ENCODE results near the gene WNT1.
A peak's percentile ranks its signal among the peaks of the same experiment; 100 is the strongest.

WNT1 gene

DNA sequence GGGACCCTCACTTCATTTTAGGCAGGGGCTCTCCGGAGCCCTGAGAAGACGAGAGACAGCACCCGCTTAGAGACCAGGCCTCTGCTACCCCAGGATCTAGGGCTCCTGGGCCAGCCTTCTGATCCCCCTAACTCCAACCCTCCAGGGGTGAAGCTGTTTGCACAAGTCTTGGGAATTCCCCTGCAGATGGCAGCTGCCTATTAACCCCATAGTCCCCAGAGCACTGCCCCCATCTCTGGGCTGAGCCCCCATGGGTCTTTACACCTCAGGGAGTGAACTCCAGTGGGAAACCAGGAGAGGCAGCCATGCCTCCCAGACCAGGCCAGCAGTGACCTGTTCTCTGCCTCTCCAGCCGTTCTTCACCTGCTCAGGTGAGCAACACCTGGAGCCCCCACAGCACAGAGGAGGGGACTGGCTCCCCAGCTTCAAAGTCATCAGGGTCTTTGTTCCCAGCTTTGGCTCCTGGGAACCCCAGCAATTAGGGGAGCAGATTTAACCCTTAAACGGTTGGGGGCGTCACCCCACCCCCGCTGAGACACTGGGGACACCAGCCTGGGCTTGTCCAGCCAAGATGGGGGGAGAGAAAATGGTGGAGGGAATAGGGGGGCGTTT is 8.9 kb upstream of the WNT1 start:
- no peak for DNase-seq (ENCODE audit: low read depth)

DNA sequence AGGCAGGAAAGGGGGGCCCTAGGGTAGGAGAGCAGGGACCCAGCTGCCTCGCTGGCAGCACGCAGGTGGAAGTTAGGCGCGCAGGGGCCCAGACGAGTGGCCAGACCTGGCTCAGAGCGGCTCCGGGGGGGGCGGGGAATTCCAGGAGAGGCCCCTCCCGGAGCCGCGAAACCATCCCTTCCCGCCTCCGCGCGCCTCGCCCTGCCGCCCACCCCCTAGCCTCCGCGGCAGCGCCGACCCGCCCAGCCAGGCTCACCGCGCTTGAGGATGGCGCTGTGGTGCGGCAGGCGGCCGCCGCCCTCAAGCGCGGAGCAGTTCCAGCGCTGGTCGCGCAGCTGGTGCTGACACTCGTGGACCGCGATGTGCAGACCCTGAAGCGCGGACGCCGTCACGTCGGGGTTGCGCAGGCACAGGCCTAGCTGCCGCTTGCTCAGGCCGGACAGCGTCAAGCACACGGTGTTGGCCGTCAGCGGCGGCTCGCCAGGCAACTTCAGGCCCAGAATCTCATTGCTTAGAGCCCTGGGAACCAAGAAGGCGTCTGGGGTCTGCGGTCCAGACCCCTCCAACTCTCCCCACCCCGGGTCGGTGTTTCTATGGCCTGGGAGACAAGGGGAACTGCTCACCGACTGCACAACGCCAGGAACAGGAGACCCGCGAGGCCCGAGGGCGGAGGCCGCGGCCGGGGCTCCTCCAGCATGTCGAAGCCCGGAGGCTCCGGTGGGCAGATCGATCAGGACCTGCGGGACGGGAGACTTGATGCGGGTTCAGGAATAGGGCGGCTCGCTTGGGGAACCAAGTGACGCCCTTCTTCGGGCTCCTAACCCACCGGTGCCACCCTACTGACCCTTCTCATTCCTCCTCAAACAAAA is 8.1 kb upstream of the WNT1 start:
- H3K4me3 ChIP-seq (ENCODE audit: low read length), result no peak overlapping the region
- no peak for DNase-seq (ENCODE audit: low read depth)
- TF ChIP-seq, protein P1, sequence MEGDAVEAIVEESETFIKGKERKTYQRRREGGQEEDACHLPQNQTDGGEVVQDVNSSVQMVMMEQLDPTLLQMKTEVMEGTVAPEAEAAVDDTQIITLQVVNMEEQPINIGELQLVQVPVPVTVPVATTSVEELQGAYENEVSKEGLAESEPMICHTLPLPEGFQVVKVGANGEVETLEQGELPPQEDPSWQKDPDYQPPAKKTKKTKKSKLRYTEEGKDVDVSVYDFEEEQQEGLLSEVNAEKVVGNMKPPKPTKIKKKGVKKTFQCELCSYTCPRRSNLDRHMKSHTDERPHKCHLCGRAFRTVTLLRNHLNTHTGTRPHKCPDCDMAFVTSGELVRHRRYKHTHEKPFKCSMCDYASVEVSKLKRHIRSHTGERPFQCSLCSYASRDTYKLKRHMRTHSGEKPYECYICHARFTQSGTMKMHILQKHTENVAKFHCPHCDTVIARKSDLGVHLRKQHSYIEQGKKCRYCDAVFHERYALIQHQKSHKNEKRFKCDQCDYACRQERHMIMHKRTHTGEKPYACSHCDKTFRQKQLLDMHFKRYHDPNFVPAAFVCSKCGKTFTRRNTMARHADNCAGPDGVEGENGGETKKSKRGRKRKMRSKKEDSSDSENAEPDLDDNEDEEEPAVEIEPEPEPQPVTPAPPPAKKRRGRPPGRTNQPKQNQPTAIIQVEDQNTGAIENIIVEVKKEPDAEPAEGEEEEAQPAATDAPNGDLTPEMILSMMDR (IDR thresholded peaks at IDR 0.05; ENCODE audit: insufficient read depth, low read depth, low read length, missing control alignments), result no peak

More for the DNA sequence above, 8.9 kb upstream of the WNT1 start:
- TF ChIP-seq, protein P1 (IDR thresholded peaks at IDR 0.05; ENCODE audit: insufficient read depth, low read depth, low read length, missing control alignments), result no peak
- H3K4me3 ChIP-seq (ENCODE audit: low read length), result no peak overlapping the region

DNA sequence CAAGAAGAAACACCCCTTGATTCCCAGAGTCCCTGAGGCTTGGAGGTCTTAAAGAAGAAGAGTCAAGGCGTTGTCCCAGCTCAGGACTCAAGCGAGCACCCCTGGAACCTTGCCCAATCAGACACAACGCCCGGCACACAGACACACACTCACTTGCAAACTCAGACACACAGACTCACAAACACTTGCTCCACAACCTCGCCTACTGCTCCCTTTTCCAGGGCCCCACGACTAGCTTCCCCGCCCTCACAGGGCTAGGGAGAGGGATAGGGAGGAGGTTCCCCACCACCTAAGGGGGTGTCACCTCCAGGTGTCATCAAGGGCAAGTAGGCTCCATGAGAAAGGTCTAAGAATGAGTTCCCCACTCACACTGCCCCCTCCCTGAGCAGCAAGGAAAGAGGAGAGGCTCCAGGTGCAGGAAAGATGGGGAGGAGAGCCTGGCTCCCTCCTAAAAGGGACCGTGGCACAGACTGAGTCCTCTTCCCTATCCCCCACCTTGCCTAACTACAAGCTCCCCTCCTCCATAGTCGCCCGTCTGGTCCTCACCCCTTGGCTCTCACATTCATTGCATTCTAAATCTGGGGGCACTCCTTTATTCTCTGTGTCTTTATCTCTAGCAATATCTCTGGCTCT is 7.3 kb upstream of the WNT1 start:
- H3K4me3 ChIP-seq (ENCODE audit: low read length), result peak overlapping the region; percentile 41
- TF ChIP-seq, protein P1 (IDR thresholded peaks at IDR 0.05; ENCODE audit: insufficient read depth, low read depth, low read length, missing control alignments), result no peak
- no peak for DNase-seq (ENCODE audit: low read depth)

DNA sequence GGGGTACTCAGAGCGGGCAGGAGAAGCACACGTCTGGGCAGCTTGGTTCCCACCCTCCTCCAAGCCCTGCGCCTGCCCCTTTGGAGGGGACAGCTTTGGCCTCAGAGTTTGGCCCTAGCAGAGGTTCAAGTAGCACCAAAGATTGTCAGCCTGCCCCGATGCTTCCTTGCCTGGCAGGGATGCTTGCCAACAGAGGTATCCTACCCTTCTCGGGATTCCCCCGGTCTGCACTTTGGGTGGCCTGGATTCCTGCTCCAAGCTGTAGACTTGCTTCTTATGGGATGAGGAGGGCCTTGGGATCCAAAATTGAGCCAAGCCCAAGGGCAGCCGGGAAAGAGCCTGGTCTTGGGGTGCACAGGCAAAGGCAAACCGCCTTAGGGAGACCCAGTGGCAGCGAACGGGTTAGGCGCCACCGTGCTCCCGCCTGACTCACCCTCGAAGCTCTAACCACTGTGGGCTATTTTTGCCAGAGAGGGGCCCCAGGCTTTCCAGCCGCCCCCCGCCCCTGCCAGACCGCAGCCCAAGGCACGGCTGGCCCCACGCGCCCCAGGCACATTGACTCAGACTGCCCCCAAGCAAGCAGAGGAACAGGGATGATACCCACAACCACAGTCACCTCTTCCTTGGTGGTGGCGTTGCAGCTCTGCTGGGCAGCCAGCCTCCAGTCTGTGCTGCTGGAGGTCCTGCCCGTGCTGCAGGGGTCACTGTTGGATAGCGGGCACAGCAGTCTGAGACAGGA is 5.7 kb upstream of the WNT1 start:
- no peak for DNase-seq (ENCODE audit: low read depth)
- no peak overlapping the region for H3K4me3 ChIP-seq (ENCODE audit: low read length)
- TF ChIP-seq, protein P1 (IDR thresholded peaks at IDR 0.05; ENCODE audit: insufficient read depth, low read depth, low read length, missing control alignments), result no peak

DNA sequence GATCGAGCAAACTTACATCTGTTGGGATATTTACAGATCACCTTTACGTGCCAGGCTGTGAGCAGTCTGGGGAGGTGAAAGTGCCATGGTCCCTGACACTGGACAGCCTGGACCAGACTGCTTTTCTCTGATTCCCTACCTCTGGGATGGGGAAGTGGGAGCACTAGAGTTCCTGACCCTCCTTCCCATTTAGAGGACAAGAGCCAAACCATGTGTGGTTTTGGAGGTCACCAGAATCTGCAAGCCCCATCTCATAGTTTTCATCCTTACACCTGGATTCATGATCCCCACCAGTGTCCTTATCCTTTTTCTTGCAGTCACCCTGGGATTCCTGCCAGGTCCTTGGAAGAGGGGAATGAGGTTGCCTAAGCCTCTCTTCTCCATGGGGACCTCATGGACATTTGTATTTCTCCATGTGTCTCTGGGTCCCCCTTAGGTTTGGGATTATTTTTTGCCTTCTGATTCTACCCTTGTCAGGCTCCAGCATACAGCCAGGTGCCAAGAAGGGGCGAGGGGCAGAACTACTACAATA is 5.1 kb upstream of the WNT1 start:
- DNase-seq (ENCODE audit: low read depth), result no peak
- no peak overlapping the region for H3K4me3 ChIP-seq (ENCODE audit: low read length)
- TF ChIP-seq, protein P1 (IDR thresholded peaks at IDR 0.05; ENCODE audit: insufficient read depth, low read depth, low read length, missing control alignments), result no peak

DNA sequence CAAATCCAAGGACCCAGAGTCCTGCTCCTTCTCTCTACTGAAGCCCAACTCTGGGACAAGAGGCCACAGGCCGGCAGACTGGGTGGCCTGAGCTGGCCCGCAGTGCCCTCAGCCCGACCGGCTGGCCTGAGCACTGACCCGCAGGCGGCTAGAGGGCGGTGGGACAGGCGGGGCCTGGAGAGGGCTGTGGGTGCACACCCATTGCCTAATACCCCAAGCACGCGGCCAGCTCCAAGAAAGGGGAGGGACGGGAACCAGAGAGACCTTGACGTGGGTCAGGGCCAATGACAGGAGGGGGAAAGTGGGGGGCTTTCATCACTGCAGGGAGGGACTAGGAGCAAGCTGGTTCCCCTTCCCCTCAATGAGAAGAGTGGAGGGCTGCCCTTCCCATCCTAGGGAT is 4.6 kb upstream of the WNT1 start:
- TF ChIP-seq, protein P1 (IDR thresholded peaks at IDR 0.05; ENCODE audit: insufficient read depth, low read depth, low read length, missing control alignments), result no peak
- DNase-seq (ENCODE audit: low read depth), result no peak
- no peak overlapping the region for H3K4me3 ChIP-seq (ENCODE audit: low read length)
